Tibial artery (tissue), 4 donors: Measurements from ENCODE around the gene DPH7.
"Not testable (repeated sequence)": the region's sequence is repeated elsewhere in the genome, so short reads cannot be mapped to it uniquely, and the experiment has no call there.

Experiments used
- DNase-seq, 2 donors: peaks; one replicate each; pipeline ENCODE4 v3.0.0-alpha.2; 2019
- H3K27ac ChIP-seq, 2 donors: fragments of 200-600 bp; sonication (generic) in 1 of 2; 1 replicate in 1 of 2; 2 replicates in 1 of 2; pipeline ENCODE4 v1.5.1; 2018 to 2019; ENCODE audit warnings: mild to moderate bottlenecking in 1 of 2
- H3K27me3 ChIP-seq, 2 donors: fragments of 200-600 bp; sonication (generic) in 1 of 2; one replicate each; pipeline versions ENCODE4 v1.5.1 to v1.6.0; 2016 to 2019
- H3K36me3 ChIP-seq, 3 donors: fragments of 200-600 bp; sonication (generic) in 2 of 3; one replicate each; pipeline ENCODE4 v1.5.1; 2016 to 2019; ENCODE audit warnings: mild to moderate bottlenecking in 2 of 3
- H3K4me1 ChIP-seq, 4 donors: fragments of 200-600 bp; sonication (generic) in 2 of 4; 1 replicate in 3 of 4; 2 replicates in 1 of 4; pipeline ENCODE4 v1.5.1; 2016 to 2019
- H3K4me3 ChIP-seq, 2 donors: fragments of 200-600 bp; sonication (generic) in 1 of 2; 1 replicate in 1 of 2; 2 replicates in 1 of 2; pipeline ENCODE4 v1.5.1; 2018 to 2019; ENCODE audit warnings: mild to moderate bottlenecking in 2 of 2
- H3K9me3 ChIP-seq, 3 donors: fragments of 200-600 bp; sonication (generic) in 1 of 3; one replicate each; pipeline ENCODE4 v1.5.1; 2016 to 2019
- CTCF ChIP-seq, 2 experiments: fragments of 200-600 bp in 1 of 2; fragments of 450-650 bp in 1 of 2; IDR thresholded peaks; one replicate each; pipeline ENCODE4 v1.5.1; 2017 to 2019; ENCODE audit warnings: antibody characterized with exemption in 2 of 2, mild to moderate bottlenecking in 1 of 2, moderate library complexity in 1 of 2
- intact Hi-C: fragments of 100-400 bp; cut with DNase I; formaldehyde crosslinking; loops from one replicate; pipeline ENCODE4 v1.15.0; 2023; ENCODE audit warnings: low total_unique reads

The DPH7 gene

GRCh38 chr9:137575364-137575715 is 3.4 kb downstream of the DPH7 start:
- no peak for TF ChIP-seq CTCF (IDR thresholded peaks at IDR 0.05)
- intact Hi-C loops: no loop called here
- Histone ChIP-seq H3K36me3 (peaks cover 26 to 47% (median 44%) of the 10 kb centered on the region in 3 donors), H3K27me3 (no peaks in the 10 kb centered on the region), H3K4me3 (no peak overlapping the region), H3K4me1 (peaks cover 0 to 35% (median 19%) of the 10 kb centered on the region in 4 donors), H3K9me3 (no peaks in the 10 kb centered on the region), H3K27ac (no peak overlapping the region)
- no peak for DNase-seq

- no peak for TF ChIP-seq CTCF (IDR thresholded peaks at IDR 0.05)
Measured at GRCh38 chr9:137574192-137574591, 4.5 kb downstream of the DPH7 start.

GRCh38 chr9:137570566-137570965 is 8.2 kb downstream of the DPH7 start:
- DNase-seq: no peak
- H3K4me3 ChIP-seq: no peak overlapping the region
- no peak overlapping the region for H3K27ac ChIP-seq
- no peaks in the 10 kb centered on the region for H3K4me1 ChIP-seq
- intact Hi-C loops: no loop called here
- no peaks in the 10 kb centered on the region for H3K9me3 ChIP-seq
- no peak for TF ChIP-seq CTCF (IDR thresholded peaks at IDR 0.05)
- peaks cover 20 to 50% (median 35%) of the 10 kb centered on the region in 3 donors for H3K36me3 ChIP-seq
- no peaks in the 10 kb centered on the region for H3K27me3 ChIP-seq

More at GRCh38 chr9:137574192-137574591, 4.5 kb downstream of the DPH7 start:
- Histone ChIP-seq H3K27ac (no peak overlapping the region), H3K4me3 (no peak overlapping the region), H3K9me3 (no peaks in the 10 kb centered on the region), H3K27me3 (no peaks in the 10 kb centered on the region), H3K36me3 (peaks cover 26 to 47% (median 44%) of the 10 kb centered on the region in 3 donors), H3K4me1 (peaks cover 0 to 28% (median 17%) of the 10 kb centered on the region in 4 donors)
- DNase-seq: no peak
- intact Hi-C loops: no loop called here

GRCh38 chr9:137569609-137570203 is 9.0 kb downstream of the DPH7 start:
- DNase-seq: no peak
- Histone ChIP-seq H3K36me3 (peaks cover 13 to 45% (median 29%) of the 10 kb centered on the region in 3 donors), H3K4me3 (no peak overlapping the region), H3K9me3 (no peaks in the 10 kb centered on the region), H3K27ac (no peak overlapping the region), H3K27me3 (no peaks in the 10 kb centered on the region), H3K4me1 (no peaks in the 10 kb centered on the region)
- intact Hi-C loops: no loop called here
- TF ChIP-seq CTCF (IDR thresholded peaks at IDR 0.05): no peak

- H3K4me3 ChIP-seq, H3K9me3 ChIP-seq, H3K27ac ChIP-seq, H3K27me3 ChIP-seq, intact Hi-C loops, H3K4me1 ChIP-seq, DNase-seq: not testable (repeated sequence)
- H3K36me3 ChIP-seq: peaks cover 25 to 45% (median 30%) of the 10 kb centered on the region in 3 donors
Measured at GRCh38 chr9:137568445-137568844, 10.3 kb downstream of the DPH7 start.

- no peak for TF ChIP-seq CTCF (IDR thresholded peaks at IDR 0.05)
- H3K4me3 ChIP-seq: no peak overlapping the region
- H3K9me3 ChIP-seq: no peaks in the 10 kb centered on the region
- no peak overlapping the region for H3K27ac ChIP-seq
- no peaks in the 10 kb centered on the region for H3K4me1 ChIP-seq
- peaks cover 19 to 51% (median 26%) of the 10 kb centered on the region in 3 donors for H3K36me3 ChIP-seq
- intact Hi-C loops: no loop called here
- H3K27me3 ChIP-seq: no peaks in the 10 kb centered on the region
- DNase-seq: no peak
Measured at GRCh38 chr9:137564817-137565411, 13.8 kb downstream of the DPH7 start.
